Stimulated activated CD4-positive, alpha-beta T cell treated with anti-CD3 and anti-CD28 coated beads, Interleukin-15, amount 100 ng/mL, for 48 hours (primary cell): ENCODE measurements around the gene NECAB2.

ENCODE experiments used
- DNase-seq, 2 donors: peaks; one replicate each; pipeline ENCODE4 v3.0.0-alpha.2; 2020; ENCODE audit warnings: low read depth in 2 of 2

The NECAB2 gene

GRCh38 chr16:83967091-83967490 lies 953 bp upstream of the NECAB2 start:
- no peak for DNase-seq

GRCh38 chr16:83968306-83968851 lies 335 bp downstream of the NECAB2 start:
- no peak for DNase-seq

DNA sequence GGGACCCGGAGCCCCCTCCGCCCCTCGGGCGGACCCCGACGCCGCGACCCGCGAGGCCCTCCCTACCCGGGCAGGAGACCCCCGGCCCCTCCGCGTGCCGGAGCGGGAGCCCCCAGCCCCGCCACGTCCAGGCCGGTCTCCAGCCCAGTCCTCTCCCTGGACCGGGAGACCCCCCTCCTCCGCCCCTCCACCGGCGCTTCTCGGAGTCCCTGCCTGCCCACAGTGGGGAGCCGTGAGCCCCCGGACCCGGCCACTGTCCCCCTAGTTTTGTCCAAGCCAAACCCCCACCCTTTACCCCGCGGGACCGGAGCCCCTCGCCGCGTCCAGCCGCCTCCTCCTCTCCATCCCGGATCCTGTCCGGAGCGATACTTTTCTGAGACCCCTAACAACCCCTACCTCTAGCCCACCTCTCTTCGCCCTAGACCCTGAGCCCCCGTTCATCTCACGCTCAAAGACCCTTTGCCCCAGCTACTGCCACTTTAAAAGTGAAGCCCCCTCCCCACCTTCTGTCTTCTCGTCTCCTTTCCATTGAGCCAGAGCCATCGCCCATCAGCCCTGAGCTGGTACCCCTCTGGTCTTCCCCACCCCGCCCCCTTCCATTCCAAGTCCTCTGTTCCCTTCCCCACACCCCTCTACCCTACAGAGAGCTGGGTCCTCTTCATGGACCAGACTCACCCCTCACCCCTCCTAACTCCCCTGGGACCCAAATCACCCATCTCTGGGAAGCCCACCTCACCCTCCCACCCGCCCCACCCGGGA lies 1.0 kb downstream of the NECAB2 start:
- no peak for DNase-seq

- no peak for DNase-seq
Measured at GRCh38 chr16:83969771-83970429, 1.9 kb downstream of the NECAB2 start.

GRCh38 chr16:83970430-83970815 lies 2.4 kb downstream of the NECAB2 start:
- DNase-seq = no peak

- no peak for DNase-seq
Measured at GRCh38 chr16:83971165-83972130, 3.4 kb downstream of the NECAB2 start.

DNA sequence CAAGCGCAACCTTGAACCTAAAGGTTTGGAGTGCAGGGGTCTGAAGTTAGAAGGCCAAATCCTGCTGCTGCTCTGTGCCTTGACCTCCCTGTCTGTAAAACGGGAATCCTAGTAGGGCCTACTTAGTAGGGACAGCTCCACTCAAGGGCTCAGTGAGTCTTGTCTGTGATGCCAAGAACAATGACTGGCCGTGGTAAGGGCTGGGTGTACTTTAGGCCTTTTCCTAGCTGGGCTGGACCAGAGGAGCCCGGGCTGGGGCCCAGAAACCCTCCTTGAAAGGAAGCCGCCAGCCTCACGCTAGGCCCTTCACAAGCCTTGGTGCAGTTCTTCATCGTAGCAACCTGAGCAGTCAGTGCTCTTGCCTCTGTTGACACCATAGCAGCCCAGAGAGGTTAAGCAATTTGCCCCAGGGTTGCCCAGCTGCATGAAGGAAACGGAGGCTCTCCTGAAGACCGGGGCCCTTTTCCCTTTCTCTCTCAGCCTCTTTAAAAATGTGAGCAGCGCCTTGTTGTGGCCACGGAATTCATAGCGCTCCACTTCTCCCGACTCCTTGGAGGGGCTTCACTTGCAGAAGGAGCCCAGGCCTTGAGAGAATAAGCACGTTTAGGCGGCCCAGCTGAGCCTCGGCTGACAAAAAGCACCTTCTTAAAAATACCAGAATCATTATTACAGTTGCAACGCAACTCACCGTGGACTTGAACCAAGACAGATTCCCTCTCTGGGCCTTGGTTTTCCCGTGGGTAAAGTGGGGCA lies 4.4 kb downstream of the NECAB2 start:
- no peak for DNase-seq

DNA sequence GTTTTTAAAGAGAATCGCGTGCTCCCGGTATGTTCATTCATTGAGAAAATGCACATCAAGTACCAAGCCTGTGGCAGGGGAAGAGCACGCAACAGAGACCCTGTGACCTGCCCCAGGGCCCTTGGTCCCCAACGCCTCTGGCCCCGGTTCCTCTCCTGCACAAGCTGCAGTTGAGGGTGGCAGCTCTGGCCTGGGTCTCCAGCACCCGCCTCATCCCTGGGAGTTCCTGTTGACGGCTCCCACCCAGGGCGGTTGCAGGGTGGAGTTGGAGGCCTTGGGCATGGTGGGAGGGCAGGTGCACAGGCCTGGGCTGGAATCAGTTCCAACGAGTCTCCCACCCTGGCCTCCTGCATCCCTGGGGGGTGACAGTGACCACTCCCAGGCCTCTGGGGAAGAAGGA lies 5.0 kb downstream of the NECAB2 start:
- no peak for DNase-seq

DNA sequence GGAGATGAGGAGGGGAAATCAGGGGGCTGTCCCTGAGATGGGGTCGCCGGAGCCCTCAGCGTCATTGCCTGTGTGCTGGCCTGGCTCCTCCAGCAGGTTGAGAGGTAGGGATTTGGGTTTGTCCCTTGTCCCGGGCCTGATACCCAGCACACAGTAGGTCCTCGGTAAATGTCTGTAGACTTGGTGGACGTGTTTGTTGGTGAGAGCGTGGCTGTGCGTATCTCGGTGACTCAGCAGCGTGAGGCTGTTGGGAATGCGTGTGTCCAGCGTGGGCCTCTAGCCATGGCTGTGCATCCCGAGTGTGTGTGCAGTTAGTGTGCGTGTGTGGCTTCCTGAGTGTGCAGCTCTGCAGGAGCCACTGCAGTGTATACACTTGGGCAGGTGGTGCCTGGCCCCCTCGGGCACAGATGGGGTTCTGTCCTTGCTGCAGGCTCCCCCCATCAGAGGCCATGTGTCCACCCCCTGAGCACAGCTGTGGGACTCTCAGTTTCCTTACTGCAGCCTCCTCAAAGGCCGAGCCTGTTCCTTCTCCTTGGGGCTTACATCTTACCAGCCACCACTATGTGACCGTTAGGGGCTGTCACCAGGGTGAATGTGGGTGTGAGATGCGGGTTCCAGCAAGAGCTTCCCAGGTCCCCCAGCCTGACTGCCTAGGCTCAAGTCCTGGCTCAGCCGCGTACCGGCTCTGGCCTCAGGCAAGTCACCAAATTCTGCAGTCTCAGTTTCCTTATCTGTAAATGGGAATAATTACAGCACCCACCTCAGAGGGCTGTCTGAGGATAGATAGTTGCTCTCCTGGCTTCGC lies 5.7 kb downstream of the NECAB2 start:
- DNase-seq = no peak

DNA sequence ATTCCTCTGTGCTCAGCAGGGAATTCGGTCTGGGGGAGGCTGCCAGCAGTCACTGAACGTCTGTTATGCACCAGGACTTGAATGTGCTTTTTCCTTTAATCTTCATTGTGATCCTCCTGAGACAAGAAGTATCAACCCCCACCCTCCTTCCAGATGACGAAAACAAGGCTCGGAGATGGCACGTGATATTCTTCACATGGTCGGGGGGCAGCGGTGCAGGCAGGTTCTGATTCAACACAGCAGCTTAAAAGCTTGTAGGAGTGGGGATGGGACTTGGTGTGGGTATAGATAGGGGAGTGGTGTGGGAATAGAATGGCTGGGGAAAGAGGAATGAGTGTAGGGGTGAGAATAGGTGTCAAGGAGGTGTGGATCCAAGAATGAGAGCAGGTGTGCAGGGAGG lies 6.4 kb downstream of the NECAB2 start:
- DNase-seq = no peak

DNA sequence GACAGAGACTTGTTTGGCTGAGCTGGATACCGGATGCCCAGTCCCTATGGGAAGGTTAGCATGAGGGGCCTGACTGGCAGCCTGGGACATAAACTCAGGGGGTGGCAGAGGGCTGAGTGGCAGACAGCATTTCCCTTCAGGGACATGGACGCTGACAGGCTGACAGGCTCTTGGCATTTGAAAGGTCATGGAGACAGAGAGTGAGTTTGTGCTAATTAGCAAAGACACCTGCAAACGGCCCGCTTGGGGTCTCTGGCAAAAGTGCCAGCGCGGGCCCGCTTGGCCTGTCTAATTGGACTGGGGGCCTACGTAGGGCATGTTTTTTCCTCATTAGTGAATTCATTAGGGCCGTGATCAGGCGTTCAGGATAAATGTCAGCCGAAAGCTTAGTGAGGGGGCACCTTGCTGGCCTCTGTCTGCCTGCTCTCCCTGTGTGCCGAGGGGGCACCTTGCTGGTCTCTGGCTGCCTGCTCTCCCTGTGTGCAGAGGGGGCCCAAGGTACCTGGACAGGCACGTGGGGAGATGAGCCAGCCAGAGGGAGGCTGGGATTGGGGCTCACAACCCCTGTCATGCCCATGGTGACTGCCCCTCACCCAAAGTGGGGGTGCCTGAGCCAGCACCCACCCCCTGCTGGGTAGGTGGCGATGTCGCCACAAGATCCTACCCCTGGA lies 7.7 kb downstream of the NECAB2 start:
- no peak for DNase-seq

DNA sequence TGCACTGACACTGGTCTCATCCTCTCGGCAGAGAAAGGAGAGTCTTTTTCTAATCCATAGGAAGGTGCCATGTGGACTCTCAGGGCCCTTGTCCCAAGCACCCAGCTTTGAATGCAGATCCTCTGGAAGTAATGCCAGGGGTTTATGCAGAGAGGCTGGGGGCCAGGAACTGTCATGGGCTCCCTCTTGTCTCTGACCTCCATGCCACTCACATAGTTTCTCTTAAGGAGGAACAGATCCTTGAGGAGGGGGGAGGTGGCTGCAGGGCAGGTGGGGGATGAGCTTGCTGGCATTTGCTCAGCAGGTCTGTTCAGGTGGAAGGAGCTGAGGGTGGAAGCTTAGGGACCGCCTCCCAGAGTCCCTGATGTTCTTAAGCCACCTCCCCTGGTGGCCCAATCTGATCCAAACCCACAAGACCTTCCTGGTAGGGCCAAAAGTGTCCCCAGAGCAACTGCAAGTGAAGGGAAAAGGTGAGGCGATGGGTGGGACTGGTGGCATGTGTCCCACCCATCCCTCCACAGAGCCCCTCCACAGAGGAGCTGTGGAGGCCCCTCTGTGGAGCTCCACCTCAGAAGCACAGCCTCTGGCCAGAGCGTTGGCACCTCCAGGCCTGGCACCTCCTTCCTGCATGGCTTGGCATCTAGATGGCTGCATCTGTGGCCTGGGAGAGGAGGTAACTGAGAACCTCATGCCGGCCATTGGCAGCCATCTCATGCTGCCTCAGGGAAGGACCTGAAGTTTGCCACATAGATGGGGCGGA lies 9.2 kb downstream of the NECAB2 start:
- no peak for DNase-seq

DNA sequence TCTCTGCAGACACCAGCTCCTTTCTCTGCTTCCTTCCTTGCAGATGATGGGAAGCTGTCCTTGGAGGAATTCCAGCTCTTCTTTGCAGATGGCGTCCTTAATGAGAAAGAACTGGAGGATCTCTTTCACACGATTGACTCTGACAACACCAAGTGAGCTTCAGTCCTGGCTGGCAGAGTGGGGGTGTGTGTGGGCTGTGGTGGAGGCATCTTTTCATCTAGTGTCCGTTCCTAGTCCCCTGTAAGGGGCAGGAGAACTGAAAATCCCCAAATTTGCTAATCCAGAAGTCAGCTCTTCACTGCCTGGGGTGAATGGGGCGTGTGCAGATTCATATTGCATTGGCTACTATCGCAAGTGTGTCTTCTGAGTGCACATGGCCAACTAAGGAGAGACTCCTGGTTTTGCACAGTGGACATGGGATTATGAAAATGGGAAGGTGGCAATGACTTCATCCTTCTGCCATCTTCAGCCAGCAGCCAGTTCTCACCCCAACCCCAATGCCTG lies 10.4 kb downstream of the NECAB2 start:
- no peak for DNase-seq

DNA sequence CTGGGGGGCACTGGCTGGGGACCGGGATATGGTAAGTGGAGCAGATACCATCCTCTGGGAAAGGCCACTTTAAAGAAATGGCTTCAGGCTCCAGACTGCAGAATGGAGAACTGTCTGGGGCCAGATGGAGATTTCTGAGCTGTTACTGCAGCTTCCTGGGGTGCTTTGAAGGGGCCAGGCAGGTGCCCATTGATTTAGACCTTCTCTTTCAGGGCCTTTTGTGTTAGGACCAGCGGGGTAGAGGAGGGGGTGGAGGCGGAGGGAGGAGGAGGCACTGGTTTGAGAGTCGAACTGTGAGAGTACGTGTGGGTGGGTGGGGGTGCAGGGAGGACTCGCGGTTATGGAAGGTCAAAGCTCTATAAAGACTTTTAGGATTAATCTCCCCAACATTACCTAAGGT lies 11.4 kb downstream of the NECAB2 start:
- no peak for DNase-seq

DNA sequence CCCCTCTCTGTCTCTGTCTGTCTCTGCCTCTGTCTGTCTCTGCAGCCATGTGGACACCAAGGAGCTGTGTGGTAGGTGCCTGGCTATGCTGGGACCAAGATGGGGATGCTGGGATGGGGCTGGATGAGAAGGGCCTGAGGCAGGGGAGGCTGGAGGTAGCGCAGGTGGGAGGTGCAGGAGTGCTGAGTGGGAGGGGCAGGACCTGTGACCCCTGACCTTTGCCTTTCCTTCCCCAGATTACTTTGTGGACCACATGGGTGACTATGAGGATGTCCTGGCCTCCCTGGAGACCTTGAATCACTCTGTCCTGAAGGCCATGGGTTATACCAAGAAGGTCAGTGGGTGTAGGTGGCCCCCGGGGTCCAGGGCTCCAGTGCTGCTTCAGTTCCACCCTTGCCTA lies 12.8 kb downstream of the NECAB2 start:
- DNase-seq = no peak

DNA sequence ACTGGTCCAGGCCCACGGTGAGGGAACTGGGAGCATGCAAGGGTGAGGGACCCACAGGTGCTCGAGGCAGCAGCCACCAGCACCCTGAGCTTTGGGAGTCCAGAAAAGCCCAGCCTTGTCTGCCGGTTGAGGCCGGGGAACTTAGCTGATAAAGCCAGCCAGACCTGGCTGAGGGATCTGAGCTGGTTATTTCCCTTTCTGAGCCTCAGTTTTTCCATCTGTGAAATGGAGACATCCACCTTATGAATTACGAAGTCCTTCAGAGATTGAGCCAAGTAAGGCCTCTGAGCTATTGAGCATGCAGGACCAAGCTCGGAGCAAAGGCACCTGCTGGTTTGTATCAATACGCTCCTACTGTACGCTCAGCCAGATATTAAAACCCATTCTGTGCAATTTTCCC lies 13.8 kb downstream of the NECAB2 start:
- DNase-seq = no peak

DNA sequence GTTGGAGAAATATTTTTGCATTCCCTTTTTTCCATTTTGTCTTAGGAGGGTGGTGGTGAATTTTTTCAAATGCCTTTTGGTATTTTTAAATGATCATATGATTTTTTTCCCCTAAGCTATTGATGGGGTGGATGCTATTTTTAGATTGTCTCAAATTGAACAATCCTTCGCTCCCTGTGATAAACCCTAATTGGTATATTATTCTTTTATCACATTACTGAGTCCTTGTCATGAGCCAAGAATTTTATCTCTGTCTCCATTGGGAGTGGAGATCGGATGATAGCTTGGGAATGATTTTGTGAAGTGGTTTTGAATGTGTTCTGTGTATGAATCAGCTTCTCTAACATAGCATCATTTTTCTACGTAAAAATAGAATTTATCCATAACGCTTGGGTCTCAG lies 15.4 kb downstream of the NECAB2 start:
- DNase-seq = no peak

GRCh38 chr16:83989300-83989699 lies 21.3 kb downstream of the NECAB2 start:
- DNase-seq = no peak

GRCh38 chr16:83990492-83990891 lies 22.4 kb downstream of the NECAB2 start:
- DNase-seq = no peak
